ENCODE measurements around the gene DYNLT2B. TPM values are rescaled to one million over a fixed set of nuclear protein-coding genes. Genes with fewer than 3 reads are reported as not detected.
A peak's percentile ranks its signal among the peaks of the same experiment; 100 is the strongest.
"Not testable (repeated sequence)": the region's sequence is repeated elsewhere in the genome, so short reads cannot be mapped to it uniquely, and the experiment has no call there.

DYNLT2B gene
- total and polyA plus RNA-seq, 2 donors = 23.9 to 41.0 TPM

- DNase-seq (ENCODE audit: low read depth in 6 of 9, low spot score in 9 of 9) = no peak
- Histone ChIP-seq H3K27ac (ENCODE audit: low read depth in 1 of 2, low read length in 1 of 2) (peak overlapping the region in 1 of 2 donors; percentile 42), H3K4me1 (ENCODE audit: control insufficient read depth in 2 of 2, insufficient read depth in 2 of 2, low read length in 2 of 2) (peaks cover 0 to 12% of the 10 kb centered on the region in 2 donors), H3K36me3 (ENCODE audit: control insufficient read depth in 2 of 2, insufficient read depth in 2 of 2, low read length in 1 of 2) (no peaks in the 10 kb centered on the region), H3K9me3 (ENCODE audit: control insufficient read depth in 2 of 2, insufficient read depth in 1 of 2, low read length in 1 of 2) (no peaks in the 10 kb centered on the region), H3K4me3 (ENCODE audit: low read length in 2 of 2) (no peak overlapping the region), H3K27me3 (ENCODE audit: control insufficient read depth in 2 of 2, insufficient read depth in 1 of 2, low read length in 1 of 2) (no peaks in the 10 kb centered on the region)
- 96% methylated on average over 3 of the region's 3 CpGs for WGBS
Observed at GRCh38 chr3:196320137-196320536, 2.1 kb upstream of the DYNLT2B start.

GRCh38 chr3:196316799-196317686 lies 997 bp downstream of the DYNLT2B start:
- peak overlapping the region; percentile 71 to 81 for H3K4me3 ChIP-seq (ENCODE audit: low read length in 2 of 2)
- not testable (repeated sequence) for H3K36me3 ChIP-seq (ENCODE audit: control insufficient read depth in 2 of 2, insufficient read depth in 2 of 2, low read length in 1 of 2); H3K9me3 ChIP-seq (ENCODE audit: control insufficient read depth in 2 of 2, insufficient read depth in 1 of 2, low read length in 1 of 2); H3K27me3 ChIP-seq (ENCODE audit: control insufficient read depth in 2 of 2, insufficient read depth in 1 of 2, low read length in 1 of 2); DNase-seq (ENCODE audit: low read depth in 6 of 9, low spot score in 9 of 9)
- H3K4me1 ChIP-seq (ENCODE audit: control insufficient read depth in 2 of 2, insufficient read depth in 2 of 2, low read length in 2 of 2) = peaks cover 0 to 11% of the 10 kb centered on the region in 2 donors
- 25% methylated on average over 17 of the region's 17 CpGs for WGBS
- H3K27ac ChIP-seq (ENCODE audit: low read depth in 1 of 2, low read length in 1 of 2) = peak overlapping the region; percentile 77 to 90

- no peak overlapping the region for H3K4me3 ChIP-seq (ENCODE audit: low read length in 2 of 2)
- WGBS = 98% methylated on average over 1 of the region's 1 CpG
- DNase-seq (ENCODE audit: low read depth in 6 of 9, low spot score in 9 of 9) = no peak
Observed at GRCh38 chr3:196315821-196316220, 2.2 kb downstream of the DYNLT2B start.

GRCh38 chr3:196314597-196314996 lies 3.4 kb downstream of the DYNLT2B start:
- no peak overlapping the region for H3K27ac ChIP-seq (ENCODE audit: low read depth in 1 of 2, low read length in 1 of 2)
- no peak for DNase-seq (ENCODE audit: low read depth in 6 of 9, low spot score in 9 of 9)
- no peaks in the 10 kb centered on the region for H3K9me3 ChIP-seq (ENCODE audit: control insufficient read depth in 2 of 2, insufficient read depth in 1 of 2, low read length in 1 of 2)
- no peaks in the 10 kb centered on the region for H3K27me3 ChIP-seq (ENCODE audit: control insufficient read depth in 2 of 2, insufficient read depth in 1 of 2, low read length in 1 of 2)
- WGBS = 97% methylated on average over 3 of the region's 3 CpGs
- H3K4me3 ChIP-seq (ENCODE audit: low read length in 2 of 2) = no peak overlapping the region
- peaks cover 0 to 2% of the 10 kb centered on the region in 2 donors for H3K36me3 ChIP-seq (ENCODE audit: control insufficient read depth in 2 of 2, insufficient read depth in 2 of 2, low read length in 1 of 2)
- H3K4me1 ChIP-seq (ENCODE audit: control insufficient read depth in 2 of 2, insufficient read depth in 2 of 2, low read length in 2 of 2) = peaks cover 0 to 6% of the 10 kb centered on the region in 2 donors

More at GRCh38 chr3:196315821-196316220, 2.2 kb downstream of the DYNLT2B start:
- Histone ChIP-seq H3K4me1 (ENCODE audit: control insufficient read depth in 2 of 2, insufficient read depth in 2 of 2, low read length in 2 of 2) (peaks cover 0 to 6% of the 10 kb centered on the region in 2 donors), H3K36me3 (ENCODE audit: control insufficient read depth in 2 of 2, insufficient read depth in 2 of 2, low read length in 1 of 2) (peaks cover 0 to 2% of the 10 kb centered on the region in 2 donors), H3K27me3 (ENCODE audit: control insufficient read depth in 2 of 2, insufficient read depth in 1 of 2, low read length in 1 of 2) (no peaks in the 10 kb centered on the region), H3K27ac (ENCODE audit: low read depth in 1 of 2, low read length in 1 of 2) (no peak overlapping the region), H3K9me3 (ENCODE audit: control insufficient read depth in 2 of 2, insufficient read depth in 1 of 2, low read length in 1 of 2) (no peaks in the 10 kb centered on the region)

GRCh38 chr3:196314086-196314485 lies 4.0 kb downstream of the DYNLT2B start:
- not testable (repeated sequence) for H3K36me3 ChIP-seq (ENCODE audit: control insufficient read depth in 2 of 2, insufficient read depth in 2 of 2, low read length in 1 of 2); H3K9me3 ChIP-seq (ENCODE audit: control insufficient read depth in 2 of 2, insufficient read depth in 1 of 2, low read length in 1 of 2); H3K27me3 ChIP-seq (ENCODE audit: control insufficient read depth in 2 of 2, insufficient read depth in 1 of 2, low read length in 1 of 2); DNase-seq (ENCODE audit: low read depth in 6 of 9, low spot score in 9 of 9); H3K27ac ChIP-seq (ENCODE audit: low read depth in 1 of 2, low read length in 1 of 2); H3K4me3 ChIP-seq (ENCODE audit: low read length in 2 of 2); H3K4me1 ChIP-seq (ENCODE audit: control insufficient read depth in 2 of 2, insufficient read depth in 2 of 2, low read length in 2 of 2)
- WGBS = 97% methylated on average over 7 of the region's 7 CpGs

GRCh38 chr3:196302960-196303359 lies 15.1 kb downstream of the DYNLT2B start:
- H3K27ac ChIP-seq (ENCODE audit: low read depth in 1 of 2, low read length in 1 of 2); H3K27me3 ChIP-seq (ENCODE audit: control insufficient read depth in 2 of 2, insufficient read depth in 1 of 2, low read length in 1 of 2); H3K4me1 ChIP-seq (ENCODE audit: control insufficient read depth in 2 of 2, insufficient read depth in 2 of 2, low read length in 2 of 2); H3K9me3 ChIP-seq (ENCODE audit: control insufficient read depth in 2 of 2, insufficient read depth in 1 of 2, low read length in 1 of 2); H3K4me3 ChIP-seq (ENCODE audit: low read length in 2 of 2); DNase-seq (ENCODE audit: low read depth in 6 of 9, low spot score in 9 of 9): not testable (repeated sequence)
- H3K36me3 ChIP-seq (ENCODE audit: control insufficient read depth in 2 of 2, insufficient read depth in 2 of 2, low read length in 1 of 2) = peaks cover 5 to 19% of the 10 kb centered on the region in 2 donors
- 98% methylated on average over 8 of the region's 8 CpGs for WGBS

- H3K27me3 ChIP-seq (ENCODE audit: control insufficient read depth in 2 of 2, insufficient read depth in 1 of 2, low read length in 1 of 2); DNase-seq (ENCODE audit: low read depth in 6 of 9, low spot score in 9 of 9); H3K4me1 ChIP-seq (ENCODE audit: control insufficient read depth in 2 of 2, insufficient read depth in 2 of 2, low read length in 2 of 2); H3K27ac ChIP-seq (ENCODE audit: low read depth in 1 of 2, low read length in 1 of 2); H3K9me3 ChIP-seq (ENCODE audit: control insufficient read depth in 2 of 2, insufficient read depth in 1 of 2, low read length in 1 of 2); H3K4me3 ChIP-seq (ENCODE audit: low read length in 2 of 2): not testable (repeated sequence)
- 94% methylated on average over 7 of the region's 10 CpGs for WGBS
- peaks cover 5 to 19% of the 10 kb centered on the region in 2 donors for H3K36me3 ChIP-seq (ENCODE audit: control insufficient read depth in 2 of 2, insufficient read depth in 2 of 2, low read length in 1 of 2)
Observed at GRCh38 chr3:196302551-196302950, 15.5 kb downstream of the DYNLT2B start.

GRCh38 chr3:196298521-196298920 lies 19.5 kb downstream of the DYNLT2B start:
- DNase-seq (ENCODE audit: low read depth in 6 of 9, low spot score in 9 of 9) = no peak
- 96% methylated on average over 2 of the region's 2 CpGs for WGBS
- H3K27ac ChIP-seq (ENCODE audit: low read depth in 1 of 2, low read length in 1 of 2) = no peak overlapping the region
- no peaks in the 10 kb centered on the region for H3K27me3 ChIP-seq (ENCODE audit: control insufficient read depth in 2 of 2, insufficient read depth in 1 of 2, low read length in 1 of 2)
- no peaks in the 10 kb centered on the region for H3K9me3 ChIP-seq (ENCODE audit: control insufficient read depth in 2 of 2, insufficient read depth in 1 of 2, low read length in 1 of 2)
- no peak overlapping the region for H3K4me3 ChIP-seq (ENCODE audit: low read length in 2 of 2)
- H3K36me3 ChIP-seq (ENCODE audit: control insufficient read depth in 2 of 2, insufficient read depth in 2 of 2, low read length in 1 of 2) = peaks cover 5 to 15% of the 10 kb centered on the region in 2 donors
- H3K4me1 ChIP-seq (ENCODE audit: control insufficient read depth in 2 of 2, insufficient read depth in 2 of 2, low read length in 2 of 2) = no peaks in the 10 kb centered on the region

- H3K27me3 ChIP-seq (ENCODE audit: control insufficient read depth in 2 of 2, insufficient read depth in 1 of 2, low read length in 1 of 2) = no peaks in the 10 kb centered on the region
- 97% methylated on average over 5 of the region's 5 CpGs for WGBS
- H3K27ac ChIP-seq (ENCODE audit: low read depth in 1 of 2, low read length in 1 of 2) = no peak overlapping the region
- H3K36me3 ChIP-seq (ENCODE audit: control insufficient read depth in 2 of 2, insufficient read depth in 2 of 2, low read length in 1 of 2) = peaks cover 0 to 3% of the 10 kb centered on the region in 2 donors
- no peaks in the 10 kb centered on the region for H3K9me3 ChIP-seq (ENCODE audit: control insufficient read depth in 2 of 2, insufficient read depth in 1 of 2, low read length in 1 of 2)
- H3K4me1 ChIP-seq (ENCODE audit: control insufficient read depth in 2 of 2, insufficient read depth in 2 of 2, low read length in 2 of 2) = peaks cover 0 to 5% of the 10 kb centered on the region in 2 donors
- DNase-seq (ENCODE audit: low read depth in 6 of 9, low spot score in 9 of 9) = no peak
- no peak overlapping the region for H3K4me3 ChIP-seq (ENCODE audit: low read length in 2 of 2)
Observed at GRCh38 chr3:196292286-196292923, 25.6 kb downstream of the DYNLT2B start.

All from thymus (tissue), 11 donors.